CD14-positive monocyte (primary cell): ENCODE measurements around the gene MIS18BP1. TPM values are rescaled to one million over a fixed set of nuclear protein-coding genes. Genes with fewer than 3 reads are reported as not detected.

Source experiments
- DNase-seq, 3 donors: peaks; one replicate each; pipeline ENCODE4 v3.0.0-alpha.2; 2011 to 2022
- H2AFZ ChIP-seq: 2 replicates; pipeline ENCODE4 v1.6.0; 2012; ENCODE audit warnings: mild to moderate bottlenecking, low read depth, low read length, inconsistent platforms; ENCODE audit not compliant: insufficient read depth, poor library complexity, severe bottlenecking
- H3K27ac ChIP-seq, 2 donors: 1 replicate in 1 of 2; 2 replicates in 1 of 2; pipeline ENCODE4 v1.5.1; 2012 to 2013; ENCODE audit warnings: low read length in 2 of 2, control low read depth in 1 of 2, inconsistent platforms in 1 of 2, low read depth in 1 of 2, mild to moderate bottlenecking in 1 of 2
- H3K27me3 ChIP-seq, 2 donors: one replicate each; pipeline versions ENCODE4 v1.6.0 to v1.6.1; 2011 to 2013; ENCODE audit warnings: low read length in 2 of 2; ENCODE audit not compliant: control insufficient read depth in 2 of 2, insufficient read depth in 2 of 2
- H3K36me3 ChIP-seq, 2 donors: replicated peaks in 1 of 2; 1 replicate in 1 of 2; 2 replicates in 1 of 2; pipeline versions ENCODE4 v1.5.1 to v1.6.1; 2012 to 2013; ENCODE audit warnings: low read length in 2 of 2, control low read depth in 1 of 2, inconsistent platforms in 1 of 2, mild to moderate bottlenecking in 1 of 2; ENCODE audit not compliant: insufficient read depth in 2 of 2, control insufficient read depth in 1 of 2
- H3K4me1 ChIP-seq, 2 donors: 1 replicate in 1 of 2; 2 replicates in 1 of 2; pipeline versions ENCODE4 v1.5.1 to v1.6.1; 2012 to 2013; ENCODE audit warnings: low read length in 2 of 2, control low read depth in 1 of 2, inconsistent platforms in 1 of 2, mild to moderate bottlenecking in 1 of 2, moderate library complexity in 1 of 2; ENCODE audit not compliant: insufficient read depth in 2 of 2, control insufficient read depth in 1 of 2
- H3K4me2 ChIP-seq: replicated peaks from 2 replicates; pipeline ENCODE3; 2012; ENCODE audit warnings: low read length, moderate library complexity, mild to moderate bottlenecking; ENCODE audit not compliant: poor library complexity, severe bottlenecking; ENCODE audit errors: extremely low read depth
- H3K4me3 ChIP-seq, 3 experiments: fragments of 200-600 bp in 1 of 3; sonication (generic) in 1 of 3; replicated peaks in 1 of 3; 1 replicate in 2 of 3; 2 replicates in 1 of 3; pipeline ENCODE4 v1.5.1; 2011 to 2013; ENCODE audit warnings: low read length in 3 of 3, mild to moderate bottlenecking in 3 of 3, control low read depth in 2 of 3, low read depth in 2 of 3, inconsistent platforms in 1 of 3, moderate library complexity in 1 of 3
- H3K79me2 ChIP-seq: 2 replicates; pipeline ENCODE4 v1.6.0; 2012; ENCODE audit warnings: mild to moderate bottlenecking, control low read depth, inconsistent platforms, low read length, moderate library complexity; ENCODE audit not compliant: insufficient read depth
- H3K9ac ChIP-seq: 2 replicates; pipeline ENCODE4 v1.6.0; 2017; ENCODE audit warnings: low read length, mild to moderate bottlenecking; ENCODE audit not compliant: insufficient read depth, poor library complexity, severe bottlenecking
- H3K9me3 ChIP-seq, 2 donors: replicated peaks in 1 of 2; 1 replicate in 1 of 2; 2 replicates in 1 of 2; pipeline versions ENCODE4 v1.5.1 to v1.6.1; 2012 to 2013; ENCODE audit warnings: low read length in 2 of 2, control low read depth in 1 of 2; ENCODE audit not compliant: control insufficient read depth in 1 of 2, insufficient read depth in 1 of 2
- H4K20me1 ChIP-seq: 2 replicates; pipeline ENCODE4 v1.6.0; 2012; ENCODE audit warnings: mild to moderate bottlenecking, low read length, control low read depth, moderate library complexity; ENCODE audit not compliant: insufficient read depth
- H3K27ac Mint-ChIP-seq, 7 donors: one replicate each; pipeline ENCODE4 v1.8.0; 2020; ENCODE audit warnings: mild to moderate bottlenecking in 7 of 7, mixed read lengths in 7 of 7, moderate library complexity in 6 of 7, inconsistent platforms in 2 of 7
- H3K27me3 Mint-ChIP-seq, 3 donors: one replicate each; pipeline ENCODE4 v1.8.0; 2021 to 2022; ENCODE audit warnings: low read depth in 3 of 3, mild to moderate bottlenecking in 3 of 3, mixed read lengths in 3 of 3, moderate library complexity in 3 of 3, inconsistent platforms in 1 of 3
- H3K36me3 Mint-ChIP-seq, 2 donors: one replicate each; pipeline ENCODE4 v1.8.0; 2020; ENCODE audit warnings: mixed read lengths in 2 of 2, inconsistent platforms in 1 of 2, mild to moderate bottlenecking in 1 of 2
- H3K4me1 Mint-ChIP-seq: one replicate; pipeline ENCODE4 v1.8.0; 2020; ENCODE audit warnings: mild to moderate bottlenecking, mixed read lengths
- H3K4me3 Mint-ChIP-seq, 2 donors: one replicate each; pipeline ENCODE4 v1.8.0; 2020; ENCODE audit warnings: mild to moderate bottlenecking in 2 of 2, mixed read lengths in 2 of 2, moderate library complexity in 1 of 2
- H3K9me3 Mint-ChIP-seq, 7 donors: one replicate each; pipeline ENCODE4 v1.8.0; 2020 to 2022; ENCODE audit warnings: mixed read lengths in 7 of 7, mild to moderate bottlenecking in 6 of 7, moderate library complexity in 6 of 7, inconsistent platforms in 2 of 7
- whole genome bisulfite sequencing: methylation state at CpG from one replicate; pipeline ENCODE4 v1.1.5; 2013; ENCODE audit warnings: missing lambda C conversion rate; ENCODE audit not compliant: insufficient coverage; 5-methylcytosine and 5-hydroxymethylcytosine counted together
- intact Hi-C, 2 donors: fragments of 100-400 bp; cut with micrococcal nuclease; formaldehyde crosslinking; loops; one replicate each; pipeline versions ENCODE4 v1.15.0 to v1.15.1; 2023
- polyA plus RNA-seq, 3 donors: library from polyadenylated mRNA; depleted of rRNA in 1 of 3; unstranded in 2 of 3; stranded (reverse) in 1 of 3; fragments of 300-500 nt in 2 of 3; fragments of >200 nt in 1 of 3; fragmentation: Illumina TruSeq in 2 of 3; gene quantifications; 1 replicate in 2 of 3; 2 replicates in 1 of 3; pipeline ENCODE4 v1.2.3, GENCODE V29; 2012 to 2021
- TF ChIP-seq, protein P1 (sequence below): fragments of 200-600 bp; IDR thresholded peaks from one replicate; pipeline ENCODE4 v1.8.0; 2022; ENCODE audit warnings: antibody characterized with exemption, mild to moderate bottlenecking

MIS18BP1 gene
- polyA plus RNA-seq, 3 donors = 39.2 to 61.8 (median 45.6) TPM

DNA sequence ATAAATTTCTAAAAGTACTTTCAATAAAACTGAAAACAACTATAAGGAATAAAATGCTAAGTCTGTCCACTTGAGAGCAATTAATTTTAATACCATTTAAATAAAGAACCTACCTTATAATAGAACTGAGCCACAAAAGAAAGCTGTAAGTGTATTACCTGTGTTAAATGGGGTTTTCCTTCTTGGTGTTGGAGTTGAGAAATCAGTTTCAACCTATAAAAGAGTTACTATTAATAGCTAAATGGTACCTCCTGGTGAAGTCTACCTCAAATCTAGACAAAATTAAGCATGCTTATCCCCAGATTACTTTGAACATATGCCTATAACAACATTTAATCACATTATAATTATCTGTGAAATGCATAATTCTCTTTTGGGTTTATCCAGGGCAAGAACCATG is 48.8 kb downstream of the MIS18BP1 start:
- Histone ChIP-seq H3K27ac (no peak overlapping the region), H3K9ac (no peak overlapping the region), H3K27me3 (no peaks in the 10 kb centered on the region), H3K36me3 (peaks cover 63 to 87% of the 10 kb centered on the region in 2 donors), H2AFZ (no peak overlapping the region), H3K4me3 (no peak overlapping the region), H4K20me1 (peaks cover 3% of the 10 kb centered on the region), H3K4me1 (no peaks in the 10 kb centered on the region), H3K79me2 (no peaks in the 10 kb centered on the region), H3K4me2 (no peak overlapping the region), H3K9me3 (no peaks in the 10 kb centered on the region)
- Mint-ChIP-seq H3K4me1 (no peaks in the 10 kb centered on the region), H3K36me3 (peaks cover 54 to 70% of the 10 kb centered on the region in 2 donors), H3K4me3 (no peak overlapping the region), H3K27me3 (no peaks in the 10 kb centered on the region), H3K9me3 (no peaks in the 10 kb centered on the region), H3K27ac (no peak overlapping the region)
- TF ChIP-seq, protein P1, sequence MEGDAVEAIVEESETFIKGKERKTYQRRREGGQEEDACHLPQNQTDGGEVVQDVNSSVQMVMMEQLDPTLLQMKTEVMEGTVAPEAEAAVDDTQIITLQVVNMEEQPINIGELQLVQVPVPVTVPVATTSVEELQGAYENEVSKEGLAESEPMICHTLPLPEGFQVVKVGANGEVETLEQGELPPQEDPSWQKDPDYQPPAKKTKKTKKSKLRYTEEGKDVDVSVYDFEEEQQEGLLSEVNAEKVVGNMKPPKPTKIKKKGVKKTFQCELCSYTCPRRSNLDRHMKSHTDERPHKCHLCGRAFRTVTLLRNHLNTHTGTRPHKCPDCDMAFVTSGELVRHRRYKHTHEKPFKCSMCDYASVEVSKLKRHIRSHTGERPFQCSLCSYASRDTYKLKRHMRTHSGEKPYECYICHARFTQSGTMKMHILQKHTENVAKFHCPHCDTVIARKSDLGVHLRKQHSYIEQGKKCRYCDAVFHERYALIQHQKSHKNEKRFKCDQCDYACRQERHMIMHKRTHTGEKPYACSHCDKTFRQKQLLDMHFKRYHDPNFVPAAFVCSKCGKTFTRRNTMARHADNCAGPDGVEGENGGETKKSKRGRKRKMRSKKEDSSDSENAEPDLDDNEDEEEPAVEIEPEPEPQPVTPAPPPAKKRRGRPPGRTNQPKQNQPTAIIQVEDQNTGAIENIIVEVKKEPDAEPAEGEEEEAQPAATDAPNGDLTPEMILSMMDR = no peak
- no peak for DNase-seq
- intact Hi-C loops = no loop called here

DNA sequence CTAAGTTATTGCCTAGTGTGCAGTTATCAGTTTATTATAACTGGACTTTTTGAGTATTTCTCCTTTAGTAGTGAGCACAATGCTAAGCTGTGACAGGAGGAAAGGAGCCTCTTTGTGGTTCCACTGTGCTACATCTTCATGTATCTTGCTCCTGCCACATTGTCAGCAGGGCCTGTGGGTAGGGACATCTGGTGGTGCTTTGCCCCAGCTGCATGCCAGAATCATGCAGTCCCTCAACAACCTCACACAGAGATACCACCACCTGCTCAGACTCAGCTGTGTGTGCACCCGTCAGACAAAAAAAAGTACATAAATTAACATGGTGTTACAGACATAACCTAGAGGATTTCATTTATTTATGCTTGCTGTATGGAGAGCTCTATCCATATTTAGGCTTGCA is 51.1 kb downstream of the MIS18BP1 start:
- TF ChIP-seq, protein P1 = no peak
- Histone ChIP-seq H3K9ac (no peak overlapping the region), H3K27ac (peak overlapping the region in 1 of 2 donors; percentile 21), H3K4me2 (no peak overlapping the region), H2AFZ (no peak overlapping the region), H4K20me1 (no peaks in the 10 kb centered on the region), H3K9me3 (no peaks in the 10 kb centered on the region), H3K4me3 (no peak overlapping the region), H3K4me1 (no peaks in the 10 kb centered on the region), H3K36me3 (peaks cover 42 to 64% of the 10 kb centered on the region in 2 donors), H3K27me3 (no peaks in the 10 kb centered on the region), H3K79me2 (no peaks in the 10 kb centered on the region)
- Mint-ChIP-seq H3K9me3 (no peaks in the 10 kb centered on the region), H3K27ac (peak overlapping the region in 2 of 7 donors; percentile 26 to 33), H3K4me3 (no peak overlapping the region), H3K36me3 (peaks cover 41 to 52% of the 10 kb centered on the region in 2 donors), H3K4me1 (no peaks in the 10 kb centered on the region), H3K27me3 (no peaks in the 10 kb centered on the region)
- WGBS = no CpG with 5 or more reads among the region's 1 CpG
- intact Hi-C loops = no loop called here
- no peak for DNase-seq
